ENCODE data around the gene TMEM129.

TMEM129 gene

GRCh38 chr4:1758306-1759121 lies 37.4 kb upstream of the TMEM129 start:
- no peak for DNase-seq

- DNase-seq: no peak
Observed at GRCh38 chr4:1757836-1758235, 36.7 kb upstream of the TMEM129 start.

- no peak for DNase-seq
Observed at GRCh38 chr4:1756893-1757779, 36.0 kb upstream of the TMEM129 start.

GRCh38 chr4:1756079-1756478 lies 35.0 kb upstream of the TMEM129 start:
- no peak for DNase-seq

GRCh38 chr4:1755297-1755696 lies 34.2 kb upstream of the TMEM129 start:
- DNase-seq: no peak

- DNase-seq: no peak
Observed at GRCh38 chr4:1754336-1754735, 33.2 kb upstream of the TMEM129 start.

GRCh38 chr4:1753697-1754311 lies 32.7 kb upstream of the TMEM129 start:
- no peak for DNase-seq

- DNase-seq: no peak
Observed at GRCh38 chr4:1753294-1753696, 32.2 kb upstream of the TMEM129 start.

- DNase-seq: peak; percentile 70
Observed at GRCh38 chr4:1752284-1753041, 31.3 kb upstream of the TMEM129 start.

- no peak for DNase-seq
Observed at GRCh38 chr4:1751919-1752283, 30.8 kb upstream of the TMEM129 start.

- DNase-seq: no peak
Observed at GRCh38 chr4:1751155-1751918, 30.2 kb upstream of the TMEM129 start.

- no peak for DNase-seq
Observed at GRCh38 chr4:1750381-1751154, 29.4 kb upstream of the TMEM129 start.

GRCh38 chr4:1749826-1750225 lies 28.7 kb upstream of the TMEM129 start:
- no peak for DNase-seq

GRCh38 chr4:1749370-1749769 lies 28.2 kb upstream of the TMEM129 start:
- no peak for DNase-seq

- DNase-seq: peak; percentile 99
Observed at GRCh38 chr4:1748465-1748995, 27.4 kb upstream of the TMEM129 start.

GRCh38 chr4:1747603-1747967 lies 26.5 kb upstream of the TMEM129 start:
- DNase-seq: no peak

- no peak for DNase-seq
Observed at GRCh38 chr4:1746919-1747602, 25.9 kb upstream of the TMEM129 start.

GRCh38 chr4:1746265-1746691 lies 25.2 kb upstream of the TMEM129 start:
- peak; percentile 96 for DNase-seq

GRCh38 chr4:1745697-1746096 lies 24.6 kb upstream of the TMEM129 start:
- DNase-seq: no peak

- no peak for DNase-seq
Observed at GRCh38 chr4:1745165-1745564, 24.0 kb upstream of the TMEM129 start.
